Retinal pigment epithelial cell (primary cell): Measurements from ENCODE around the gene BLVRB.
"Not testable (repeated sequence)": the region's sequence is repeated elsewhere in the genome, so short reads cannot be mapped to it uniquely, and the experiment has no call there.

Experiments used
- DNase-seq: peaks from one replicate; pipeline ENCODE4 v3.0.0-alpha.2; 2010; ENCODE audit warnings: low read depth
- H3K4me3 ChIP-seq: 2 replicates; pipeline ENCODE4 v1.5.1; 2011; ENCODE audit warnings: mild to moderate bottlenecking, low read length, control low read depth, moderate library complexity
- CTCF ChIP-seq: conservative IDR thresholded peaks from 2 replicates; pipeline ENCODE4 v1.5.1; 2011; ENCODE audit warnings: low read depth, low read length, control low read depth, inconsistent platforms

Gene BLVRB

GRCh38 chr19:40466985-40467734, 1.6 kb upstream of the BLVRB start, which contains the start of gene SPTBN4:
Gene SPTBN4 (plus strand): TSS chr19:40467001. CDS start chr19:40472622, 5,621 bp downstream.
- no peak for DNase-seq
- H3K4me3 ChIP-seq, result peak within 1 kb of the TSS; percentile 54
- TF ChIP-seq CTCF, result no peak

GRCh38 chr19:40466219-40466984, 857 bp upstream of the BLVRB start:
- TF ChIP-seq CTCF, result no peak
- no peak for DNase-seq

GRCh38 chr19:40465025-40465556, 454 bp downstream of the BLVRB start:
- no peak for DNase-seq
- no peak for TF ChIP-seq CTCF
- H3K4me3 ChIP-seq, result peak overlapping the region; percentile 69

More at GRCh38 chr19:40466219-40466984, 857 bp upstream of the BLVRB start:
- H3K4me3 ChIP-seq, result peak overlapping the region; percentile 54

GRCh38 chr19:40464059-40465024, 1.2 kb downstream of the BLVRB start:
- DNase-seq, result peak; percentile 61
- peak; percentile 89 for TF ChIP-seq CTCF
- peak overlapping the region; percentile 69 for H3K4me3 ChIP-seq

GRCh38 chr19:40463587-40464037, 1.9 kb downstream of the BLVRB start:
- DNase-seq, result not testable (repeated sequence)

GRCh38 chr19:40461669-40462221, 3.8 kb downstream of the BLVRB start:
- TF ChIP-seq CTCF, result no peak
- H3K4me3 ChIP-seq, result no peak overlapping the region
- no peak for DNase-seq

More at GRCh38 chr19:40463587-40464037, 1.9 kb downstream of the BLVRB start:
- H3K4me3 ChIP-seq, result not testable (repeated sequence)
